GM12874 (cell line): Measurements from ENCODE around the gene CYBA.

ENCODE experiments used
- CTCF ChIP-seq: IDR thresholded peaks from 2 replicates; pipeline ENCODE4 v1.5.1; 2011; ENCODE audit warnings: low read depth, mild to moderate bottlenecking, control low read depth, low read length, moderate library complexity; ENCODE audit not compliant: insufficient read depth

The CYBA gene

GRCh38 chr16:88649195-88649923, 1.5 kb downstream of the CYBA start:
- TF ChIP-seq CTCF, result no peak

GRCh38 chr16:88647178-88648070, 3.4 kb downstream of the CYBA start:
- no peak for TF ChIP-seq CTCF

- TF ChIP-seq CTCF, result no peak
Measured at GRCh38 chr16:88646345-88647034, 4.4 kb downstream of the CYBA start.

GRCh38 chr16:88645941-88646340, 4.9 kb downstream of the CYBA start:
- no peak for TF ChIP-seq CTCF

GRCh38 chr16:88645455-88645854, 5.4 kb downstream of the CYBA start:
- TF ChIP-seq CTCF, result no peak

GRCh38 chr16:88643644-88643932, 7.3 kb downstream of the CYBA start:
- TF ChIP-seq CTCF, result no peak
